ENCODE data around the gene AKR1E2. TPM values are rescaled to one million over a fixed set of nuclear protein-coding genes. Genes with fewer than 3 reads are reported as not detected.
A peak's percentile ranks its signal among the peaks of the same experiment; 100 is the strongest.
"Not testable (repeated sequence)": the region's sequence is repeated elsewhere in the genome, so short reads cannot be mapped to it uniquely, and the experiment has no call there.

The AKR1E2 gene
- total RNA-seq, 3 donors from 2014 or later (not counting 1 experiment from before 2014, with no cell fraction given), result 0.56 to 4.0 (median 3.7) TPM

DNA sequence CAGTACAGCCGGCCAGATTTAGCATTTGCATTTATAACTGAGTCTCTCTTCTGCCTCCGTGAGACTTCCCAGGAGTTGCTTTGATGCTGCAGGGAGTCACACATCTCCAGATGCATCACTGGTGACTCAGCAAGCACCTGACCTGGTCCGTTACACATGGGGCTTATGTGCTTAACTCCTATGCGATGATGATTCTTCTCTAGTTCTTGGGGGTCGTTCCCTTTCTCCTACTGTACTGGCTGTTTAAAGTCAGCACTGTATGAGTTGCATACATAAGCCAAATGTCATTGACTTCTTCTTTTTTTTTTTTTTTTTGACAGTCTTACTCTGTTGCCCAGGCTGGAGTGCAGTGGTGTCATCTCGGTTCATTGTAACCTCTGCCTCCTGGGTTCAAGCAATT lies 13.0 kb upstream of the AKR1E2 start:
- DNase-seq (no peak), ATAC-seq (no peak)
- 83% methylated on average over 6 of the region's 6 CpGs for WGBS (ENCODE audit: insufficient coverage)
- Mint-ChIP-seq H3K9me3 (no peaks in the 10 kb centered on the region), H3K4me3 (no peak overlapping the region), H3K36me3 (no peaks in the 10 kb centered on the region), H3K27me3 (ENCODE audit: low read depth in 2 of 2) (peaks cover 1 to 16% of the 10 kb centered on the region in 2 donors), H3K27ac (no peak overlapping the region), H3K4me1 (no peaks in the 10 kb centered on the region)
- H3K9me3 ChIP-seq (ENCODE audit: control insufficient read depth, insufficient read depth, low read length), result no peaks in the 10 kb centered on the region
- TF ChIP-seq, protein P1, sequence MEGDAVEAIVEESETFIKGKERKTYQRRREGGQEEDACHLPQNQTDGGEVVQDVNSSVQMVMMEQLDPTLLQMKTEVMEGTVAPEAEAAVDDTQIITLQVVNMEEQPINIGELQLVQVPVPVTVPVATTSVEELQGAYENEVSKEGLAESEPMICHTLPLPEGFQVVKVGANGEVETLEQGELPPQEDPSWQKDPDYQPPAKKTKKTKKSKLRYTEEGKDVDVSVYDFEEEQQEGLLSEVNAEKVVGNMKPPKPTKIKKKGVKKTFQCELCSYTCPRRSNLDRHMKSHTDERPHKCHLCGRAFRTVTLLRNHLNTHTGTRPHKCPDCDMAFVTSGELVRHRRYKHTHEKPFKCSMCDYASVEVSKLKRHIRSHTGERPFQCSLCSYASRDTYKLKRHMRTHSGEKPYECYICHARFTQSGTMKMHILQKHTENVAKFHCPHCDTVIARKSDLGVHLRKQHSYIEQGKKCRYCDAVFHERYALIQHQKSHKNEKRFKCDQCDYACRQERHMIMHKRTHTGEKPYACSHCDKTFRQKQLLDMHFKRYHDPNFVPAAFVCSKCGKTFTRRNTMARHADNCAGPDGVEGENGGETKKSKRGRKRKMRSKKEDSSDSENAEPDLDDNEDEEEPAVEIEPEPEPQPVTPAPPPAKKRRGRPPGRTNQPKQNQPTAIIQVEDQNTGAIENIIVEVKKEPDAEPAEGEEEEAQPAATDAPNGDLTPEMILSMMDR (IDR thresholded peaks at IDR 0.05), result no peak
- H3K36me3 ChIP-seq (ENCODE audit: control insufficient read depth, insufficient read depth, low read length), result no peaks in the 10 kb centered on the region
- H3K27ac ChIP-seq (ENCODE audit: low read length), result no peak overlapping the region
- no peaks in the 10 kb centered on the region for H3K27me3 ChIP-seq (ENCODE audit: control insufficient read depth, insufficient read depth, low read length)
- peaks cover 4% of the 10 kb centered on the region for H3K4me1 ChIP-seq (ENCODE audit: control insufficient read depth, insufficient read depth, low read length)
- H3K4me3 ChIP-seq (ENCODE audit: low read length), result no peak overlapping the region
- intact Hi-C loops (cut with micrococcal nuclease), result no loop called here

DNA sequence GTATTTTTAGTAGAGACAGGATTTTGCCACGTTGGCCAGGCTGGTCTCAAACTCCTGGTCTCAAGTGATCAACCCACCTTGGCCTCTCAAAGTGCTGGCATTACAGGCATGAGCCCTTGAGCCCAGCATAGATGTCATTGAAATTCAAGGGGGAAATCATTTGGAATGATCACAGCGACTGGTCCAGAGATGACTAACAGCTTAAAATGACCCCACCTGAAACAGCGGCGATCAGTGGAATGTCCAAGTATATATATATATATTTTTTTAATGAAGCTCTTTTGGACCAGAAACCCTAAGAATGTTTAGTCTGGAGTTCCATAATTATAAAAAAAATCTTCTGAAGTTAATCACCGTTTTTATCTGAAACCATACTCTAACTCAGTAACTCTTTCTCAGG lies 12.5 kb upstream of the AKR1E2 start:
- Mint-ChIP-seq H3K9me3 (no peaks in the 10 kb centered on the region), H3K4me3 (no peak overlapping the region), H3K27ac (no peak overlapping the region), H3K27me3 (ENCODE audit: low read depth in 2 of 2) (peaks cover 6 to 17% of the 10 kb centered on the region in 2 donors), H3K4me1 (no peaks in the 10 kb centered on the region), H3K36me3 (no peaks in the 10 kb centered on the region)
- Histone ChIP-seq H3K27me3 (ENCODE audit: control insufficient read depth, insufficient read depth, low read length) (no peaks in the 10 kb centered on the region), H3K36me3 (ENCODE audit: control insufficient read depth, insufficient read depth, low read length) (no peaks in the 10 kb centered on the region), H3K4me3 (ENCODE audit: low read length) (no peak overlapping the region), H3K9me3 (ENCODE audit: control insufficient read depth, insufficient read depth, low read length) (no peaks in the 10 kb centered on the region), H3K4me1 (ENCODE audit: control insufficient read depth, insufficient read depth, low read length) (peaks cover 4% of the 10 kb centered on the region), H3K27ac (ENCODE audit: low read length) (no peak overlapping the region)
- no peak for DNase-seq
- TF ChIP-seq, protein P1 (IDR thresholded peaks at IDR 0.05), result no peak
- no peak for ATAC-seq
- WGBS (ENCODE audit: insufficient coverage), result 54% methylated on average over 3 of the region's 5 CpGs
- intact Hi-C loops (cut with micrococcal nuclease), result no loop called here

DNA sequence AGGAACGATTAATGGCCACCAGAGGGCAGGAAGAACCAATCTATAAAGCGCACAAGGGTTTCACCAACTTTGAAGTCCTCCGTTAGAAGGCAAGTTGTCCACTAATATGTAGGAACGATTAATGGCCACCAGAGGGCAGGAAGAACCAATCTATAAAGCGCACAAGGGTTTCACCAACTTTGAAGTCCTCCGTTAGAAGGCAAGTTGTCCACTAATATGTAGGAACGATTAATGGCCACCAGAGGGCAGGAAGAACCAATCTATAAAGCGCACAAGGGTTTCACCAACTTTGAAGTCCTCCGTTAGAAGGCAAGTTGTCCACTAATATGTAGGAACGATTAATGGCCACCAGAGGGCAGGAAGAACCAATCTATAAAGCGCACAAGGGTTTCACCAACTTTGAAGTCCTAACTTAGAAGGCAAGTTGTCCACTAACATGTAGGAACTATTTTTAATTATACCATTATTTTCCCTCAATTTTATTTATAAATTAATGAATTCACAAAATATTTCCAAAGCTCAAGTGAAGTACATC lies 10.3 kb upstream of the AKR1E2 start:
- intact Hi-C loops (cut with micrococcal nuclease); H3K4me1 ChIP-seq (ENCODE audit: control insufficient read depth, insufficient read depth, low read length); H3K4me3 Mint-ChIP-seq; ATAC-seq; H3K9me3 Mint-ChIP-seq; H3K27ac Mint-ChIP-seq; H3K9me3 ChIP-seq (ENCODE audit: control insufficient read depth, insufficient read depth, low read length); DNase-seq; H3K4me1 Mint-ChIP-seq; H3K27me3 ChIP-seq (ENCODE audit: control insufficient read depth, insufficient read depth, low read length); H3K36me3 ChIP-seq (ENCODE audit: control insufficient read depth, insufficient read depth, low read length); H3K36me3 Mint-ChIP-seq; H3K4me3 ChIP-seq (ENCODE audit: low read length); H3K27ac ChIP-seq (ENCODE audit: low read length): not testable (repeated sequence)
- TF ChIP-seq, protein P1 (IDR thresholded peaks at IDR 0.05), result peak; percentile 80
- H3K27me3 Mint-ChIP-seq (ENCODE audit: low read depth in 2 of 2), result peaks cover 15 to 25% of the 10 kb centered on the region in 2 donors
- 14% methylated on average over 1 of the region's 11 CpGs for WGBS (ENCODE audit: insufficient coverage)

DNA sequence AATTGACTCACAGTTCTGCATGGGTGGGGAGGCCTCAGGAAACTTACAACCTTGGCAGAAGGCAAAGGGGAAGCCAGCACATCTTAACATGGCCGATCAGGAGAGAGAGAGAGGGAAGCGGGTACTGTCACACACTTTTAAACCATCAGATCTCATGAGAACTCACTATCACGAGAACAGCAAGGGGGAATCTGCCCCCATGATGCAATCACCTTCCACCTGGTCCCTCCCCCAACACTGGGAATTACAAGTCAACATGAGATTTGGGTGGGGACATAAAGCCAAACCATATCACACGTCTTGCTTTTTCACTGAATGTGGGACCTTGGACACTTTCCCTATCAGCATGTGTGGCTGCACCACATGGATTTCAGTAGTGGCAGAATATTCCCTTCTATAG lies 9.0 kb upstream of the AKR1E2 start:
- no peaks in the 10 kb centered on the region for H3K27me3 ChIP-seq (ENCODE audit: control insufficient read depth, insufficient read depth, low read length)
- H3K27ac ChIP-seq (ENCODE audit: low read length), result no peak overlapping the region
- Mint-ChIP-seq H3K27ac (no peak overlapping the region), H3K27me3 (ENCODE audit: low read depth in 2 of 2) (peaks cover 15 to 26% of the 10 kb centered on the region in 2 donors), H3K9me3 (no peaks in the 10 kb centered on the region), H3K4me3 (no peak overlapping the region), H3K36me3 (no peaks in the 10 kb centered on the region), H3K4me1 (no peaks in the 10 kb centered on the region)
- no peak overlapping the region for H3K4me3 ChIP-seq (ENCODE audit: low read length)
- TF ChIP-seq, protein P1 (IDR thresholded peaks at IDR 0.05), result no peak
- H3K36me3 ChIP-seq (ENCODE audit: control insufficient read depth, insufficient read depth, low read length), result no peaks in the 10 kb centered on the region
- ATAC-seq (no peak), DNase-seq (no peak)
- WGBS (ENCODE audit: insufficient coverage), result 86% methylated on average over 2 of the region's 4 CpGs
- H3K4me1 ChIP-seq (ENCODE audit: control insufficient read depth, insufficient read depth, low read length), result peaks cover 4% of the 10 kb centered on the region
- H3K9me3 ChIP-seq (ENCODE audit: control insufficient read depth, insufficient read depth, low read length), result no peaks in the 10 kb centered on the region
- intact Hi-C loops (cut with micrococcal nuclease), result no loop called here
